Measurements from ENCODE around the gene UQCC2.

UQCC2 gene

GRCh38 chr6:33704215-33705066, 7.1 kb downstream of the UQCC2 start:
- Histone ChIP-seq H3F3A (ENCODE audit: insufficient read depth, low read length) (peaks cover 3% of the 10 kb centered on the region; the same call in 1 of the 2 replicates), H3K79me2 (ENCODE audit: insufficient read depth, low read length) (no peaks in the 10 kb centered on the region), H3K9ac (ENCODE audit: low read length) (no peak overlapping the region; the same call in 1 of the 2 replicates), H3K9me2 (ENCODE audit: low read depth, low read length) (no peaks in the 10 kb centered on the region), H3K9me3 (ENCODE audit: low read length) (no peaks in the 10 kb centered on the region), H3K4me3 (ENCODE audit: low read depth, low read length, poor library complexity, severe bottlenecking) (no peak overlapping the region), H3K27ac (ENCODE audit: low read depth, low read length, poor library complexity, severe bottlenecking) (peak overlapping the region; percentile 37), H4K20me1 (ENCODE audit: insufficient read depth, low read length) (no peaks in the 10 kb centered on the region), H3K4me2 (ENCODE audit: low read length) (no peak overlapping the region), H2AFZ (ENCODE audit: low read length) (no peak overlapping the region), H3K4me1 (ENCODE audit: insufficient read depth, low read length, severe bottlenecking) (peaks cover 51% of the 10 kb centered on the region), H3K27me3 (ENCODE audit: insufficient read depth, low read length) (no peaks in the 10 kb centered on the region), H3K36me3 (ENCODE audit: insufficient read depth, low read length) (peaks cover 48% of the 10 kb centered on the region)
- no peak for TF ChIP-seq EZH2 (IDR thresholded peaks at IDR 0.05; ENCODE audit: borderline replicate concordance, low read length)
- no peak for TF ChIP-seq CTCF (IDR thresholded peaks at IDR 0.05; ENCODE audit: low read length)

DNA sequence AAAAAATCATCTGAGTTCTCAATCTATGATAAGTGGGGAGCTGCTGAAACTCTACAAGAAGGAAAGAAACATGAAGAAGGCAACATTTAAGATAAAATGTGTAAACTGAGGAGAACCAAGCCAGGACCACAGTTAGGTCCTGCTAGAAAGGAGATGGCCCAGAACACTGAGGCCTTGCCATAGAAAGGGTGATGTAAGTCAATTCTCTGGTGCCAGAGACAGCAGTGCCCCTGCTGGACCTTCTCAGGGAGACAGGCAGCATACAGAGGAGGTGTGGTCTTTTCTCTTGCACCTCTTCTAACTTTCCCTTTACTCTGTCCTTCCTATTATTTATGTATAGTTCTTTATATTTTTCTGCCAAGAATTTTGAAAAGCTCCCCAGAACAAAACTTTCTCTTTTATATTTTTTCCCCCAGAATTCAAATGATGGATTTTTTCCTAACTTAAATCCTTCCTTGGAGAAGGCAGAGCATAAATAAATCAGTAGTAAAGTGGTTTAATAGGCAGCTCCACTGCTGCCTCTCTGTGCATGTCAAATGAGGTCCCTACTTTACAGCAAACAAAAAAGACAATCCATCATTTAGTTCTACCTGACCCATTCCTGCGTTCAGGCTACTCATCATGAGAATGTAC, 9.0 kb downstream of the UQCC2 start:
- H3K9me2 ChIP-seq (ENCODE audit: low read depth, low read length) = no peaks in the 10 kb centered on the region
- H2AFZ ChIP-seq (ENCODE audit: low read length) = no peak overlapping the region
- no peak overlapping the region for H3K4me3 ChIP-seq (ENCODE audit: low read depth, low read length, poor library complexity, severe bottlenecking)
- H3K79me2 ChIP-seq (ENCODE audit: insufficient read depth, low read length) = no peaks in the 10 kb centered on the region
- H4K20me1 ChIP-seq (ENCODE audit: insufficient read depth, low read length) = no peaks in the 10 kb centered on the region
- no peak overlapping the region for H3K27ac ChIP-seq (ENCODE audit: low read depth, low read length, poor library complexity, severe bottlenecking)
- no peaks in the 10 kb centered on the region for H3K9me3 ChIP-seq (ENCODE audit: low read length)
- H3K36me3 ChIP-seq (ENCODE audit: insufficient read depth, low read length) = peaks cover 46% of the 10 kb centered on the region
- no peak overlapping the region for H3K4me2 ChIP-seq (ENCODE audit: low read length)
- peaks cover 3% of the 10 kb centered on the region; the same call in 1 of the 2 replicates for H3F3A ChIP-seq (ENCODE audit: insufficient read depth, low read length)
- TF ChIP-seq EZH2 (IDR thresholded peaks at IDR 0.05; ENCODE audit: borderline replicate concordance, low read length) (no peak), CTCF (IDR thresholded peaks at IDR 0.05; ENCODE audit: low read length) (peak; percentile 59)
- H3K9ac ChIP-seq (ENCODE audit: low read length) = no peak overlapping the region
- H3K27me3 ChIP-seq (ENCODE audit: insufficient read depth, low read length) = no peaks in the 10 kb centered on the region
- H3K4me1 ChIP-seq (ENCODE audit: insufficient read depth, low read length, severe bottlenecking) = peaks cover 59% of the 10 kb centered on the region

DNA sequence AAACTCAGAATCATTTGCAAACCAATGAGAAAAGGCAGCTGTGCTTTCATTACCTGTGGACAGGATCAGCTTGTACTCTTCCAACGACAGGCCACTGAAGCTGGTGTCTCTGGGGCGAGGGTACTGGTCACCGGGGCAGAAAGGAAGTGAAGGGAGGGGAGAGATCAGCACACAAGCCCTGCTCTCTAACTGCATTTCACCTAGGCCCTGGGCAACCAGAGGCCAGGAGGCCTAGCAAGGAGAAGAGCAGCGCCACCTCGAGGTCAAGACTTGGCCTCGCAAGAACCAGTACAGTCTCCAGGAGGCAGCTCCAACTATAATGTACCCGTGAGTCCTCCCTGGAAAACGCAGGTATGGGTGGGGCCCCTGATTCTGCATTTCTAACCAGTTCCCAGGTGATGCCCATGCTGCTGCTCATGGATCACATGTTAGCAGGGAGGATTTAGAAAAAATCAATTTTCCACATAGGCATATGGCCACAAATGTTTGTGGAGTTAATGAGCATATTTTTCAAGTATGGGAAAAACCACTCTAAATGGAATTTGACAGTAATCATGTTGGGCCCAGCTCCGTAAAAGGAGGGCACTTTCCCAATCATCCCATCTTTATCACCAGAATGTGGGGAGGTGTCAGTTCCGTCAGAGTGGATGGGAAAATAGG, 11.0 kb downstream of the UQCC2 start:
- TF ChIP-seq CTCF (IDR thresholded peaks at IDR 0.05; ENCODE audit: low read length) (peak; percentile 93), EZH2 (IDR thresholded peaks at IDR 0.05; ENCODE audit: borderline replicate concordance, low read length) (no peak)
- H3K4me2 ChIP-seq (ENCODE audit: low read length) = no peak overlapping the region; the same call in 1 of the 2 replicates
- no peaks in the 10 kb centered on the region for H3K79me2 ChIP-seq (ENCODE audit: insufficient read depth, low read length)
- no peak overlapping the region for H3K9ac ChIP-seq (ENCODE audit: low read length)
- H3K9me2 ChIP-seq (ENCODE audit: low read depth, low read length) = no peaks in the 10 kb centered on the region
- peak overlapping the region; percentile 86 for H3K27ac ChIP-seq (ENCODE audit: low read depth, low read length, poor library complexity, severe bottlenecking)
- H3K27me3 ChIP-seq (ENCODE audit: insufficient read depth, low read length) = no peaks in the 10 kb centered on the region
- H2AFZ ChIP-seq (ENCODE audit: low read length) = no peak overlapping the region
- H3K36me3 ChIP-seq (ENCODE audit: insufficient read depth, low read length) = peaks cover 56% of the 10 kb centered on the region
- H3F3A ChIP-seq (ENCODE audit: insufficient read depth, low read length) = peaks cover 3% of the 10 kb centered on the region; the same call in 1 of the 2 replicates
- H3K4me1 ChIP-seq (ENCODE audit: insufficient read depth, low read length, severe bottlenecking) = peaks cover 57% of the 10 kb centered on the region
- no peaks in the 10 kb centered on the region for H3K9me3 ChIP-seq (ENCODE audit: low read length)
- H3K4me3 ChIP-seq (ENCODE audit: low read depth, low read length, poor library complexity, severe bottlenecking) = no peak overlapping the region
- H4K20me1 ChIP-seq (ENCODE audit: insufficient read depth, low read length) = no peaks in the 10 kb centered on the region
